ENCODE results near the gene TACO1. TPM values are rescaled to one million over a fixed set of nuclear protein-coding genes. Genes with fewer than 3 reads are reported as not detected.

The TACO1 gene
- polyA plus RNA-seq, 1 donor (not counting 4 experiments of a cell fraction or from before 2014, with no cell fraction given): 23.5 TPM

GRCh38 chr17:63647936-63648335 is 47.2 kb downstream of the TACO1 start:
- Histone ChIP-seq H3K27ac (ENCODE audit: control insufficient read depth, insufficient read depth, low read length) (no peak overlapping the region), H3K9me3 (ENCODE audit: control insufficient read depth, low read depth, low read length) (no peaks in the 10 kb centered on the region), H3K4me1 (ENCODE audit: control insufficient read depth, extremely low read depth, insufficient read depth, low read length) (peaks cover 23% of the 10 kb centered on the region), H3K79me2 (ENCODE audit: control insufficient read depth, insufficient read depth, low read length) (no peaks in the 10 kb centered on the region), H3K36me3 (ENCODE audit: control insufficient read depth in 2 of 2, extremely low read depth in 1 of 2, insufficient read depth in 2 of 2, low read length in 2 of 2) (peaks cover 0 to under 1% of the 10 kb centered on the region in 2 experiments), H4K20me1 (ENCODE audit: control insufficient read depth, extremely low read depth, insufficient read depth, low read length) (no peaks in the 10 kb centered on the region), H3K4me2 (ENCODE audit: control insufficient read depth, extremely low read depth, insufficient read depth, low read depth, low read length) (no peak overlapping the region), H3K4me3 (ENCODE audit: control insufficient read depth in 2 of 3, extremely low read depth in 1 of 3, insufficient read depth in 2 of 3, low read depth in 1 of 3, low read length in 3 of 3) (no peak overlapping the region), H3K27me3 (ENCODE audit: control insufficient read depth, extremely low read depth, insufficient read depth, low read length) (no peaks in the 10 kb centered on the region), H3K9ac (ENCODE audit: control insufficient read depth, extremely low read depth, insufficient read depth, low read length) (no peak overlapping the region), H3K9me1 (ENCODE audit: control insufficient read depth, extremely low read depth, insufficient read depth, low read length) (peaks cover 2% of the 10 kb centered on the region), H2AFZ (ENCODE audit: control insufficient read depth, low read length) (no peak overlapping the region)
- FAIRE-seq (no peak), DNase-seq (ENCODE audit: low read depth, low spot score) (no peak)
- dilution Hi-C loops (cut with MboI; ENCODE audit: extremely low pct_ligation_motif_present, low sequenced_read_pairs): no loop called here
- no peak for TF ChIP-seq CTCF (optimal IDR thresholded peaks at IDR 0.05 in 1 of 3, IDR thresholded peaks at IDR 0.05 in 1 of 3, conservative IDR thresholded peaks at IDR 0.05 in 1 of 3; ENCODE audit: extremely low read depth in 1 of 3, insufficient read depth in 2 of 3, low read length in 3 of 3)
- TF ChIP-seq EZH2 (IDR thresholded peaks at IDR 0.05; ENCODE audit: low read length): no peak

- peaks cover 0 to 1% of the 10 kb centered on the region in 2 experiments for H3K36me3 ChIP-seq (ENCODE audit: control insufficient read depth in 2 of 2, extremely low read depth in 1 of 2, insufficient read depth in 2 of 2, low read length in 2 of 2)
- no peak overlapping the region for H3K9ac ChIP-seq (ENCODE audit: control insufficient read depth, extremely low read depth, insufficient read depth, low read length)
- H3K4me1 ChIP-seq (ENCODE audit: control insufficient read depth, extremely low read depth, insufficient read depth, low read length): peaks cover 23% of the 10 kb centered on the region
- no peaks in the 10 kb centered on the region for H4K20me1 ChIP-seq (ENCODE audit: control insufficient read depth, extremely low read depth, insufficient read depth, low read length)
- TF ChIP-seq CTCF (optimal IDR thresholded peaks at IDR 0.05 in 1 of 3, IDR thresholded peaks at IDR 0.05 in 1 of 3, conservative IDR thresholded peaks at IDR 0.05 in 1 of 3; ENCODE audit: extremely low read depth in 1 of 3, insufficient read depth in 2 of 3, low read length in 3 of 3) (no peak), EZH2 (IDR thresholded peaks at IDR 0.05; ENCODE audit: low read length) (no peak)
- H3K4me2 ChIP-seq (ENCODE audit: control insufficient read depth, extremely low read depth, insufficient read depth, low read depth, low read length): no peak overlapping the region
- H3K27ac ChIP-seq (ENCODE audit: control insufficient read depth, insufficient read depth, low read length): no peak overlapping the region
- no peak overlapping the region for H3K4me3 ChIP-seq (ENCODE audit: control insufficient read depth in 2 of 3, extremely low read depth in 1 of 3, insufficient read depth in 2 of 3, low read depth in 1 of 3, low read length in 3 of 3)
- H3K79me2 ChIP-seq (ENCODE audit: control insufficient read depth, insufficient read depth, low read length): no peaks in the 10 kb centered on the region
- FAIRE-seq (no peak), DNase-seq (ENCODE audit: low read depth, low spot score) (no peak)
- no peaks in the 10 kb centered on the region for H3K9me3 ChIP-seq (ENCODE audit: control insufficient read depth, low read depth, low read length)
- dilution Hi-C loops (cut with MboI; ENCODE audit: extremely low pct_ligation_motif_present, low sequenced_read_pairs): no loop called here
- H3K9me1 ChIP-seq (ENCODE audit: control insufficient read depth, extremely low read depth, insufficient read depth, low read length): no peaks in the 10 kb centered on the region
- no peaks in the 10 kb centered on the region for H3K27me3 ChIP-seq (ENCODE audit: control insufficient read depth, extremely low read depth, insufficient read depth, low read length)
- H2AFZ ChIP-seq (ENCODE audit: control insufficient read depth, low read length): no peak overlapping the region
These were observed 49.1 kb downstream of the TACO1 start for GRCh38 chr17:63649813-63650212.

All from keratinocyte (primary cell).